GM13977 (cell line): ENCODE results near the gene TMEM170B.
A peak's percentile ranks its signal among the peaks of the same experiment; 100 is the strongest.

Experiments used
- DNase-seq: peaks from one replicate; pipeline ENCODE4 v3.0.0; 2012; ENCODE audit warnings: low spot score
- in situ Hi-C: fragments of 300-500 bp; cut with MboI; formaldehyde crosslinking; loops from one replicate; pipeline ENCODE4 v1.12.0; 2022; ENCODE audit warnings: low sequenced_read_pairs, low pct_unique_long_range_greater_than_20kb, mixed read lengths, inconsistent platforms; ENCODE audit not compliant: unreplicated experiment
- TF ChIP-seq, protein P1 (sequence below): IDR thresholded peaks from 2 replicates; pipeline ENCODE4 v1.5.1; 2012; ENCODE audit warnings: mild to moderate bottlenecking, control low read depth; ENCODE audit not compliant: insufficient read depth; ENCODE audit errors: extremely low read depth, missing control alignments

The TMEM170B gene, protein sequence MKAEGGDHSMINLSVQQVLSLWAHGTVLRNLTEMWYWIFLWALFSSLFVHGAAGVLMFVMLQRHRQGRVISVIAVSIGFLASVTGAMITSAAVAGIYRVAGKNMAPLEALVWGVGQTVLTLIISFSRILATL

DNA sequence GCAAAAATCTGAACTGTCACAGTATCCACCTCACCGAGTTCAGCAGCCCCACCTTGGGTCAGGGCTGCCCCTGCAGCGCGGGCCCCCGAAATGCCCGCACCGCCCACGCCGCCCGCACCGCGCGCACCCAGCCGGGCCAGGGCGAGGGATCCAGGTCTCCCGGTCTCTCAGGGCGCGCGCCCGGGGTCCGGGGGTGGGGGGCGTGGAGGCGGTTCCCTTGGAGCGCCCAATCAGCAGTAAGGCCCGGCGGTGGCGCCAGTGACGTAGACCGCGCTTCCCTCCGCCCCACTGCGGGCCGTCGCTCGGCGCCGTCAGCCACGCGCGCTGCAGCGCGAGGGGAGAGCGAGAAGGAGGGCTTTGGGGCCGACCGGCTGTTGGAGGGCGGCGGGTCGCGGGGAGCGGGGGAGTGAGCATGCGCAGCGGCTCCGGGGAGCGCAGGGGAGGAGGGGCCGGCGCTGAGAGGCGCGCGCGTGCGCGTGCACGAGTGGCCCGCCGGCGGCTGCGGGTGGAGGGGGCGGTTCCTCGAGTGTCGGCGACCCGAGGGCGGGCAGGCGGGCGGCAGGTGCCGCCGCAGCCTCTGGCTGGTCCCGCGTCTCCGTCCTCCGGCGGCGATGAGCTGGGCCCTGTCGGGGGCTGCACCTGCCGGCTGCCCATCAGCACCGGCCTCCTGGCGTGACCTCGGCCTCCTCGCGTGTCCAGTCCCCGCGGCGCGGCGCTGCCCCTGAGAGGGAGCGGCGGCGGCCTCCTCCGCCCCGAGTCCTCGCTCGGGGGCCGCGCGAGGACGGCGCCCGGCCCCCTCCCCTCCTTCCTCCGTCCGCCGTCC is at the start of gene TMEM170B:
TSS of gene TMEM170B (plus strand) at position 521 of the 823 bp plus-strand sequence. CDS start 529 bp downstream, outside the sequence.
- in situ Hi-C loops, result no loop called here
- peak; percentile 98 for DNase-seq
- TF ChIP-seq, protein P1, sequence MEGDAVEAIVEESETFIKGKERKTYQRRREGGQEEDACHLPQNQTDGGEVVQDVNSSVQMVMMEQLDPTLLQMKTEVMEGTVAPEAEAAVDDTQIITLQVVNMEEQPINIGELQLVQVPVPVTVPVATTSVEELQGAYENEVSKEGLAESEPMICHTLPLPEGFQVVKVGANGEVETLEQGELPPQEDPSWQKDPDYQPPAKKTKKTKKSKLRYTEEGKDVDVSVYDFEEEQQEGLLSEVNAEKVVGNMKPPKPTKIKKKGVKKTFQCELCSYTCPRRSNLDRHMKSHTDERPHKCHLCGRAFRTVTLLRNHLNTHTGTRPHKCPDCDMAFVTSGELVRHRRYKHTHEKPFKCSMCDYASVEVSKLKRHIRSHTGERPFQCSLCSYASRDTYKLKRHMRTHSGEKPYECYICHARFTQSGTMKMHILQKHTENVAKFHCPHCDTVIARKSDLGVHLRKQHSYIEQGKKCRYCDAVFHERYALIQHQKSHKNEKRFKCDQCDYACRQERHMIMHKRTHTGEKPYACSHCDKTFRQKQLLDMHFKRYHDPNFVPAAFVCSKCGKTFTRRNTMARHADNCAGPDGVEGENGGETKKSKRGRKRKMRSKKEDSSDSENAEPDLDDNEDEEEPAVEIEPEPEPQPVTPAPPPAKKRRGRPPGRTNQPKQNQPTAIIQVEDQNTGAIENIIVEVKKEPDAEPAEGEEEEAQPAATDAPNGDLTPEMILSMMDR, result no peak

DNA sequence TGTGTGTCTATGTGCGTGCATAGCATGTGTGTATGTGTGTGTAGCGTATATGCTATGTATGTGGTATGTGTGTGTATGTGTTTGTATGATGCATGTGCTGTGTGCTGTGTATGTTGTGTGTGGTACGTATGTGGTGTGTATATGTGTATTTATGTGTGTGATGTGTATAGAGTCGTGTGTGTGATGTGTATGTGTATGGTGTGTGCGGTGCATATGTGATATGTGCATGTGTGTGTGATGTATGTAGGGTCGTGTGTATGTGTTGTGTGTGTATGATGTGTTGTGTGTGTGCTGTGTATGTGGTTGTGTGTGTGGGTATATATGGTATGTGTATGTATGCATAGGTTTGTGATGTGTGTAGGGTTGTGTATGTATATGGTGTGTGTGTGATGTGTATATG is 46.6 kb upstream of the TMEM170B start:
- in situ Hi-C loops, result loop anchor here (10.0 to 25.0 kb wide), 2 partner anchors 346 to 529 kb away; no protein-coding TSS in a partner anchor
- TF ChIP-seq, protein P1, result no peak

DNA sequence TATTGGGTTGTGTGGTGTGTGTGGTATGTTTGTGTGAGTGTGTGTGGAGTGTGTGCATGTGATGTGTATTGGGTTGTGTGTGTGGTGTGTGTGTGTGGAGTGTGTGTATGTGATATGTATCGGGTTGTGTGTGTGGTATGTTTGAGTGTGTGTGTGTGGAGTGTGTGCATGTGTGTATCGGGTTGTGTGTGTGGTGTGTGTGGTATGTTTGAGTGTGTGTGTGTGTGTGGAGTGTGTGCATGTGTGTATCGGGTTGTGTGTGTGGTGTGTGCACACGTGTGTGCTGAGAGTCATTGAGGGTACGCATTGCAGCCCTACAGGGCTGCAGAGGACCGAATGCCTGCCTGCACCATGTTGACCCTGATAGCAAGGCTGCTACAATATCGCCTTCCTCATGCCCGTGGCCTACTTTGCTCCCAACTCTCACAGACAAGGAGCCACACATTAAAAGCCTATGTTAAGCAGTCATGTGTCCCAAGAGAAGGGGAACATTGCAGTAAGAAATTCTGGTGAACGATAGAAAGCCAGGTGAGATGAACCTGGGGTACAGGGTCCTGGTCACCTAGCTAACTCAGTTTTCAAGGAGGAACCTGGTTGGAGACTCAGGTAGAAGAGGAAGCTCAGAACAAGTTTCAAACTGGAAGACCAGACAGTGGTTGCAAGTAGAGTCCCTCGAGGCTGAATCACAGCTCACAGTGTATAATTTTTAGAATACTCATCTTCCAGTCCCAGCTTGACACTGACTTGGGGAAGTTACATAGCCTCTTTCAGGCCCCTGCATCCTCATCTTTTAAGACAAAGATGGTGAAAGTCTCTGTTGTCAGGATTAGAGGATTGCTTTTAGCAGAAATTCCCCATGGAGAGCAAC is 45.7 kb upstream of the TMEM170B start:
- in situ Hi-C loops, result loop anchor here (10.0 to 25.0 kb wide), 2 partner anchors 347 to 530 kb away; no protein-coding TSS in a partner anchor
- DNase-seq, result peak; percentile 19
- TF ChIP-seq, protein P1, result no peak

More for the DNA sequence above, 46.6 kb upstream of the TMEM170B start:
- DNase-seq, result no peak

DNA sequence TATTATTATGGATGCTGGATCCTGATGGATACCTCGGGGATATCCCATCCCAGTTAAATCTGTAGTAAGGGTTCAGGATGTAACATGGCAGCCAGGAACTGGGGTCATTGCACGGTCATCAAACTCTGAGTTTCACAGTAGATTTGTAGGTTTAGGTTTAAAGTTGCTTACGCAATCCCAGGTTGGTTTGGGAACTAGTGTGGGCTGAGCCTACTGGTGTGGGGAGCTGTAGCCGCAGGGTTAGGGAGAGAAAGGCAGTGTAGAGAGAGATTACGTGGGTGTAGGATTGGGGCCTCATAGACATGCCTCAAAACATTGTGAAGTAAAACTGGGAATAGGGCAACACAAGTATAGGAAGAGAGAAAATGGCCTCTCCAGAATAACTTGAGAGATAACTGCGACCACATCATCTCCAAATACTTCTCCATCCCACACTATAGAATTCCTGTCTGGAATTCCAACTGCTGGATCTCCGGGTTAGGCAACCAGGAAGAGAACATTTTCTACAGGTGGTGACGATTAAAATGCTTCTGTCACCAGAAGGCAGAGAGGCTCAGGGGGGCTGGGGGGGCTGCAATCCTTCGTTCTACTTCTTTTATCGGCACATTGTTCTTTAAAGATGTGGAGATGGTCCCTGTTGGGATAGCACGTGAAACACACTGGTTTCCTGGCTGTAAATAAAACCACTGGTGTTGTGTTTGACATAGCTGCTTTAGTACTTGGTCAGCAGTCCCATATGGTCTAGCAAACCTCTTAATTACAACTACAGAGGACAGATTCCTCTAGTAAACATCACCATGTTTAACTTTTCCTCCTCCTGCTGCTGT is 44.9 kb upstream of the TMEM170B start:
- TF ChIP-seq, protein P1, result no peak
- in situ Hi-C loops, result loop anchor here (10.0 to 25.0 kb wide), 2 partner anchors 348 to 530 kb away; no protein-coding TSS in a partner anchor
- no peak for DNase-seq

DNA sequence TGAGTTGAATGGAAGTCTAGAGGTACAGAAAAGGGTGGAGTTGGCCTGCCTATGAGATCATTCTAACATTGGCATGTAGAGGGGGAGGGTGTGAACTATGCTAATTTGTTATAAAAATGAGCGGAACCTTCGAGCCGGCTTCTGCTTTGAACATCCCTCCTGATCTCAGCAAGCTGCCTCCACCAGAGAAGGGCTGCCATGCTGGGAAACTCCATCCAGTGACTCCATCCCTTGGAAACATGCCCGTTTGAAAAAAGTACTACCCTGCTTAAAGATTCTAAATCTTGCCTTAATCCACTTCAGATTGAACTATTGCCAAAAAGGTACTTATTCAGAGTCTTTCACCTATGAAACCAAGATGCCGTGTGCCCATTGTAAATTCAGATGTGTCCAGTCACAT is 43.6 kb upstream of the TMEM170B start:
- in situ Hi-C loops, result loop anchor here (10.0 to 25.0 kb wide), 2 partner anchors 349 to 532 kb away; no protein-coding TSS in a partner anchor
- no peak for DNase-seq
- TF ChIP-seq, protein P1, result no peak
